GM19240 (cell line): Measurements from ENCODE around the gene ZSWIM4.
"Not testable (repeated sequence)": the region's sequence is repeated elsewhere in the genome, so short reads cannot be mapped to it uniquely, and the experiment has no call there.

ENCODE experiments used
- DNase-seq: peaks from one replicate; pipeline ENCODE4 v3.0.0; 2011; ENCODE audit warnings: low spot score; ENCODE audit not compliant: insufficient read length

Gene ZSWIM4

GRCh38 chr19:13778398-13778797, 16.8 kb upstream of the ZSWIM4 start:
- no peak for DNase-seq

DNA sequence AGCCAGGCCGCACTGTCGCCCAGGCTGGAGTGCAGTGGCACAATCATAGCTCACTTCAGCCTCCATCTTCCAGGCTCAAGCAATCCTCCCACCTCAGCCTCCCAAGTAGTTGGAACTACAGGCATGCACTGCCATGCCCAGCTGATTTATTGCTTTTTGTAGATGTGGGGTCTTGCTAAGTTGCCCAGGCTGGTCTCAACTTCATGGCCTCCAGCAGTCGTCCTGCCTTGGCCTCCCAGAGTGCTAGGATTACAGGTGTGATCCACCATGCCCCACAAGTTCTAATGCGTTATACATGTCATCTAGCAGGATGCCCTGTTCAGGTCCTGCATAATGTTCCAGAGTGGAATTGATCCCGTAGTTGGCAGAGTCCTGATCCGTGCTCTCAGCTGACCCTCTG, 16.4 kb upstream of the ZSWIM4 start:
- DNase-seq: no peak

DNA sequence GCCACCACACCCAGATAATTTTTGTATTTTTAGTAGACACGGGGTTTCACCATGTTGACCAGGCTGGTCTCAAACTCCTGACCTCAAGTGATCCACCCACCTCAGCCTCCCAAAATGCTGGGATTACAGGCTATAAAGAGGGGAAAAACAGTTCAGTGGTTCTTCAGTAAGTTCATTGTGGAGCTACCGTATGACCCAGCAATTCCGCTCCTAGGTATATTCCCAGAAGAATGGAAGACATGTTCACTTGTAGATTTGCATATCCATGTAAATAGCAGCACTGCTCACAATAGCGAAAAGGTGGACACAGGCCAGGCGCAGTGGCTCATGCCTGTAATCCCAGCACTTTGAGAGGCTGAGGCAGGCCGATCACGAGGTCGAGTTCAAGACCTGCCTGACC, 15.4 kb upstream of the ZSWIM4 start:
- not testable (repeated sequence) for DNase-seq

- no peak for DNase-seq
Measured at GRCh38 chr19:13781547-13781946, 13.7 kb upstream of the ZSWIM4 start.

DNA sequence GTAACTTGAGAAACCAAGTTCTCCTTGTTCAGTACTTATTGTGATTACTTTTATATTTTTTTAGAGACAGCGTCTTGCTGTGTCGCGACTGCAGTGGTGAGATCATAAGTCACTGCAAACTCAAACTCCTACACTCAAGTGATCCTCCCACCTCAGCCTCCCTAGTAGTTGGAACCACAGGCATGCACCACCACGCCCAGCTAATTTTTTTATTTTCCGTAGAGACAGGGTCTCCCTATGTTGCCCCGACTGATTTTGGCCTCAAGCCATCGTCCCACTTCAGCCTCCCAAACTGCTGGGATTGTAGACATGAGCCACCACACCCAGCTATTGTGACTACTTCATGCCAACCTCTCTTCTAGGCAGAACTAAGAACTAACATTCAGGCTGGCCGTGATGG, 12.7 kb upstream of the ZSWIM4 start:
- no peak for DNase-seq

DNA sequence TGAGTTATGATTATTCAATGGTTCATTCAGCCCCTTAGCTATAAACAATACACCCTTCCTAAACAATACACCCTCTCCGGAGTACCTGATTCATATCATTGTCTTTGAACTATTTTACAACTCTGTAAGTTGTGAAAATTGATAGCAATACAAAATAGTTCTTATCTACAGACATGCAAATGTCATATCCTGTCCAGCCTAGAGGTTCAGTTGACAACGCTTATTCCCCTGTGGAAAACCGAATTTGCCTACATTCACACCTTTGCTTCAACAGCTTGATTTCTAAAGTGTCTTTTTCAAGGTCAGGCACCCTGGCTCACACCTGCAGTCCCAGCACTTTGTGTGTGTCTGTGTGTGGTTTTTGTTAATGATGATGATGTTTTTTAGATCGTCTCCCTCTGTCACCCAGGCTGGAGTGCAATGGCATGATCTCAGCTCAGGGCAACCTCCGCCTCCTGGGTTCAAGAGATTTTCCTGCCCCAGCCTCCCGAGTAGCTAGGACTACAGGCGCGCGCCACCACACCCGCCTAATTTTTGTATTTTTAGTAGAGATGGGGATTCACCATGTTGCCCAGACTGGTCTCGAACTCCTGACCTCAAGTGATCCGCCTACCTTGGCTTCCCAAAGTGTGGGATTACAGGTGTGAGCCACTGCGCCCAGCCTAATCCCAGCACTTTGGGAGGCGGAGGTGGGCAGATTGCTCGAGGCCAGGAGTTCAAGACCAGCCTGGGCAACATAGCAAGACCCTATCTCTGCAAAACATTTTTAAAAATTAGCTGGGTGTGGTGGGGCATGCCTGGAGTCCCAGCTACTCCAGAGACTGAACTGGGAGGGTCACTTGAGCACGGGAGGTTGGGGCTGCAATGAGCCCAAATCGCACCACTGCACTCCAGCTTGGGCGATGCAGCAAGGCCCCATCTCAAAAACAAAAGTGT, 11.4 kb upstream of the ZSWIM4 start:
- DNase-seq: no peak

DNA sequence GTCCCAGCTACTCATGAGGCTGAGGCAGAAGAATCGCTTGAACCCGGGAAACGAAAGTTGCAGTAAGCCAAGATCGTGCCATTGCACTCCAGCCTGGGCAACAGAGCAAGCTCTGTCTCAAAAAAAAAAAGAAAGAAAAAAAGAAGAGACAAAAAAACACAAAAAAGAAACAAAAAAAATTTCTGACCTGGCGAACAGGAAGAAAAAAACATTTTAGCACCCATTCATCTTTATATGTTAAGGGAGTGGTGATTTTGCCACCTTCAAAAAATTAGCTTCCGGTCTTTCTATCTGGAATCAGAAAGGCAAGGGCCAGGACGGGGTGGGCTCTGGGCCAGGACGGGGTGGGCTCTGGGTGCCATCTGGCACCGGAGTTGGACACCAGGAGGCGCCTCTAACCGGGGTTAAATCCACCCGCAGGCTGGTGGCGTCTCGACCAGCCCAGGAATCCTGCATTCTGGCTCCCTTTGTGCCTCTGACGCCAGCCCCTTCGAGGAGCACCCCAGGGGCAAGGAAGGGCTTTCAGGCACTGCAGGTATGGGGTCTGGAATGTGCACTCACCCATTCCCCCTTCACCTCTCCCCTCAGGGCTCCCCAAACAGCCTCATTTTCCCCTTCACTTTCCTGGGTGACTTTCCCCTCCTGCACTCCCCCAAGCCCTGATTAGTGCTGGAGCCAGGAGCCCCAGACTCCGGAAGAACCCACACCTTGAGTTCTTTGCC, 10.4 kb upstream of the ZSWIM4 start:
- no peak for DNase-seq

DNA sequence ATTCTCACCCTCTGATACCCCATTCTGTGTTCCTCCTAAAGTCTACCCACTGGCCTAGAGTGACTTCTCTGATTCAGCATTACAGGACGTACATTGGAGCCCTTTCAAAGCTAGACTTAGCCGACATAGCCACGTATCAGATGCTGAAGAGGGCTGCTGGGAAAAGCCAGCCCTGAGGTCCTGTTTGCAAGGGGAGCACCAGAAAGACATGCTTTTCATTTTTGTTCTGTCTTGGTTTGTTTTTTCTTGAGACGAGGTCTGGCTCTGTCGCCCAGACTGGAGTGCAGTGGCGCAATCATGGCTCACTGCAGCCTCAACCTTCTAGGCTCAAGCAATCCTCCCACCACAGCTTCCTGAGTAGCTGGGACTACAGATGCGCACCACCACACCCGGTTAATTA, 6.3 kb upstream of the ZSWIM4 start:
- DNase-seq: no peak

GRCh38 chr19:13790354-13790753, 4.9 kb upstream of the ZSWIM4 start:
- DNase-seq: no peak

- DNase-seq: not testable (repeated sequence)
Measured at GRCh38 chr19:13793317-13793716, 1.9 kb upstream of the ZSWIM4 start.

DNA sequence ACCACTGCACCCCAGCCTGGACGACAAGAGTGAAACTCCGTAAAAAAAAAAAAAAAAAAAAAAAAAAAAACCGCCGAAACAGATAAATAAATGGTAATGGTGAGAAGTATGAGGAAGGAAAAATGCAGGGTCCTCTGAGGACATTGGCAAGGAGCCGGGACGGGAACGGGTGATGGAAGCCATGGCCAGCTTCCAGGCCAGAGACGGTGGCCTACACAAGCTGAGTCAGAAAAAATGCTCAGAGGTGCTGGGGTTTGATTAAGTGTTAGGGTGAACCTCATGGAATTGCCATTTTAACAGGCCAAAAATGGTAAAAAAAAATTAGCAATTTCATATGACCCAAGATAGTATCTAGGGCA, 866 bp upstream of the ZSWIM4 start:
- no peak for DNase-seq

DNA sequence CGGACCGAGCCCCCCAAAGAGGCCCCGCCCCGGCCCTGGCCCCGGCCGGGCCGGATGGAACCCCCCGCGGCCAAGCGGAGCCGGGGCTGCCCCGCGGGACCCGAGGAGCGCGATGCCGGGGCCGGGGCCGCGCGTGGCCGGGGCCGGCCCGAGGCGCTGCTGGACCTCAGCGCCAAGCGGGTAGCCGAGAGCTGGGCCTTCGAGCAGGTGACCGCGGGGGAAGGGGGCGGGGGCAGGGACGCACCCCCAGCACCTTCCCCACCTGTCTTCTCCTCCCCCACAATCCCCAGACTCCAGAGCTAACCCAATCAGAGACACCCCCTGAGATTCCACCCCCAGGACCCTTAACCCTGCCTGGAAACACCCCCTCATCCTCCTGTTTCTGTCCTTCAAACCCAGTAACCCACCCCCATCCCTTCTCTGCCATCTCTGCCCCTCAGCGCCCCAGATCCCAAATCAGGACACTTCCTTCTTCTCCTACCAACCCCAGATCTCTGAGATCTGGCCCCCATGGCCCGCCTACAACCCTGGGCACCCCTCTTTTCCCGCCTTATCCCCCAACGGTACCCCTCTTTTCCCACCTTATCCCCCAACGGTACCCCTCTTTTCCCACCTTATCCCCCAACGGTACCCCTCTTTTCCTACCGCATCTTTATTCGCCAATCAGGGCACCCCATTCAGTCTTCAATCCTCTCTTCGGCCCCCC, 505 bp downstream of the ZSWIM4 start:
- no peak for DNase-seq

DNA sequence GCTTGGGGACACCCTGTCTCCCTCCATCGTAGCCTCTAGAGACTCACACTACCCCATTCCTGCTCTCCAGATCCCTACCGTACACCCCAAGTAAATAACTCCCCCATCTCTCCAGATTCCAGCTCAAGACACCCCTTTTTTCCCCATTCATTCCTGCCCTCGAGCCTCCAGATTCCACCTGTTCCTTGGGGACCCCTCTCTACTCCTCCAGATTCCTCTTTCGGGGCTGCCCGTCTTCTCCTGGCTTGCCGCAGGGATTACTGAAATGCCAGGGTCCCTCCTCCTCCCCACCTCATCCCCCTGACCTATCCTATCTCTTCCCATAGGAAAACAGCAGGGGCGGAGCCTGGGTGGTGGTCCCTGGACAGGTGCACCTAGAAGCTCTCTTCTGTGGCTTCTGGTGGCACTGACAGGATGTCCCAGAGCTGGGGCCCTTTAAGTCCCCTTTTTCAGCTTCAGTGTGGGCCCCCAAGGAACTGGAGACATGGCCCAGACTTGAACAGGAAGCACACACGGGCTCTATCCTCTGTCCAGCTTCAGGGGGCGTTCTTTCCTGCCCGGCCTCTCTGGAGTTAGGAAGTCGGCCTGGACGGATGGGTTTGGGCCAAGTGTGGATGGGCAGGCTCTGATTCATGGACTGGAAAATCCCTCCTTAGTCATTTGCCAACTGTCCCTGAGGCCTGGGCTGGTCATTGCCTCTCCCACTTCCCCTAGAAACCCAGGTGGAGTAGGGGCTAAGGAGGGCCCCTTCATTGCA, 1.2 kb downstream of the ZSWIM4 start:
- no peak for DNase-seq

- no peak for DNase-seq
Measured at GRCh38 chr19:13797058-13797440, 1.8 kb downstream of the ZSWIM4 start.

DNA sequence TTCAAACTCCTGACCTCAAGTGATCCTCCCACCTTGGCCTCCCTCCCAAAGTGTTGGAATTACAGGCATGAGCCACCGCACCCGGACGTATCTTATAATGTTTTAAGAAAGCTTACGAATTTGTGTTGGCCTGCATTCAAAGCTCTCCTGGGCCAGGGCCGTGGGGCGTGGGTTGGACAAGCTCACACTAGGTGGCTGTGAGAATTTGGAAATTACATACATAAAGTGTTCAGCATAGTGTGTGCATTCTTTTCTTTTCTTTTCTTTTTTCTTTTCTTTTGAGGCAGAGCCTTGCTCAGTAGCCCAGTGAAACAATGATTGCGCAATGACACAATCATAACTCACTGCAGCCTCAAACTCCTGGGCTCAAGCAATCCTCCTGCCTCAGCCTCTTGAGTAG, 2.6 kb downstream of the ZSWIM4 start:
- DNase-seq: no peak

- no peak for DNase-seq
Measured at GRCh38 chr19:13799669-13800068, 4.4 kb downstream of the ZSWIM4 start.

DNA sequence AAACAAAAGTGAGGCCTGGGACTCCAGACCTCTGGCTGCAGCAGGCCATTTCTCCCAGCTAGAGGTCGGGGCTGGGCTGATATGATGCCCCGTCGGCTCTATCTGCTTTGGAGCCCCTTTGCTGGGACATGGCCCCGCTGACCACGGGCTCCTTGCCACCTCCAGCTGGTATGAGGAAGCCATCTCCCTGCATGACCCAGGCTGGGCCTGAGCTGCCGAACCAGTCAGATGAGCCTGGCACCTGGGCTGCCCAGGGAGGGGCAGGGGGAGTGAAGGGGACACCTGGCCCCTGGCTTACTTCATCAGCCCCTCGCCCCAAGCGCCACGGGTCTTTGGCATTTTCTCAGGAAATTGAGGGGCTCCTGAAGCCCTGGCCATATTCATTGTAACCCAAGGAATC, 7.8 kb downstream of the ZSWIM4 start:
- no peak for DNase-seq

GRCh38 chr19:13804830-13805683, 9.8 kb downstream of the ZSWIM4 start:
- no peak for DNase-seq

GRCh38 chr19:13806728-13807127, 11.5 kb downstream of the ZSWIM4 start:
- no peak for DNase-seq

DNA sequence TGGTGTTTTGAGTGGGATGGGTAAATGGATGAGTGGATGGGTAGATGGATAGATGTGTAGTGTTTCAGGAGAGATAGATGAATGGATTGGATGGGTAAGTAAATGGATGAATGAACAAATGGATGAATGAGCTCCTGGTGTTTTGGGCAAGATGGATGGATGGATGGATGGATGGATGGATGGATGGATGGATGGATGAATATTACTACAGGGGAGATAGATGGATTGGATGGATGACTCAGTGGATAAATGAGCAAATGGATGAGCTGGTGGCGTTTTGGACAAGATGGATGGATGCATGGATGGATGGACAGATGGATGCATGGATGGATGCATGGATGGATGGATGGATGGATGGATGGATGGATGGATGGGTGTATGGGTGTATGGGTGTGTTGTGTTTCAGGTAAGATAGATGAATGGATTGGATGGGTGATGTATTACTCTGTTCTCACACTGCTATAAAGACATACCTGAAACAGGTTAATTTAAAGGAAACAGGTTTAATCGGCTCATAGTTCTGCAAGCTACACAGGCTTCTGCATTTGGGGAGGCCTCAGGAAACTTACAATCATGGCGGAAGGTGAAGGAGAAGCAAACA, 12.3 kb downstream of the ZSWIM4 start:
- DNase-seq: no peak
